Activated B cell treated with CpG ODN at 0.5 μM for 24 hours (primary cell): ENCODE measurements around the gene PRM1. TPM values are rescaled to one million over a fixed set of nuclear protein-coding genes. Genes with fewer than 3 reads are reported as not detected.
A peak's percentile ranks its signal among the peaks of the same experiment; 100 is the strongest.

ENCODE experiments used
- ATAC-seq: fragments of 200-7000 bp; cut with Tn5 transposase; one replicate; pipeline ENCODE4 v1.10.0; 2021; ENCODE audit warnings: low read depth, mild to moderate bottlenecking, moderate library complexity
- CTCF ChIA-PET: fragments of 350-600 bp; sonication (Branson Sonifier 250); formaldehyde crosslinking; loops from one replicate; lab custom pipeline; 2021; ENCODE audit warnings: antibody characterized with exemption; lab: Charles Lee
- POLR2A ChIA-PET: fragments of 350-600 bp; sonication (Branson Sonifier 250); formaldehyde crosslinking; loops from one replicate; lab custom pipeline; 2021; ENCODE audit warnings: antibody characterized with exemption; lab: Charles Lee
- DNase-seq: peaks from one replicate; pipeline ENCODE4 v3.0.0; 2022
- H3K27ac Mint-ChIP-seq: one replicate; pipeline ENCODE4 v1.8.0; 2020; ENCODE audit warnings: mixed read lengths
- H3K27me3 Mint-ChIP-seq: one replicate; pipeline ENCODE4 v1.8.0; 2021; ENCODE audit warnings: mixed read lengths
- H3K36me3 Mint-ChIP-seq: one replicate; pipeline ENCODE4 v1.8.0; 2021; ENCODE audit warnings: low read depth, mixed read lengths
- H3K4me1 Mint-ChIP-seq: one replicate; pipeline ENCODE4 v1.8.0; 2021; ENCODE audit warnings: mixed read lengths
- H3K4me3 Mint-ChIP-seq: one replicate; pipeline ENCODE4 v1.8.0; 2020; ENCODE audit warnings: mild to moderate bottlenecking, mixed read lengths
- H3K9me3 Mint-ChIP-seq: one replicate; pipeline ENCODE4 v1.8.0; 2020; ENCODE audit warnings: mixed read lengths
- CTCF ChIP-seq: fragments of 200-600 bp; IDR thresholded peaks from one replicate; pipeline ENCODE4 v1.8.0; 2022; ENCODE audit warnings: antibody characterized with exemption, mild to moderate bottlenecking
- intact Hi-C: fragments of 100-400 bp; cut with micrococcal nuclease; formaldehyde crosslinking; loops from one replicate; pipeline ENCODE4 v1.15.1; 2024
- total RNA-seq: library from RNA; stranded (reverse); gene quantifications from 2 replicates; pipeline ENCODE4 v1.2.3, GENCODE V29; 2022

PRM1 gene
- total RNA-seq, 1 donor from 2014 or later: not detected

- intact Hi-C loops: no loop called here
- H3K4me1 Mint-ChIP-seq: peaks cover 38% of the 10 kb centered on the region
- ChIA-PET POLR2A (interaction anchor here (0.6 to 1.6 kb wide), 3 partner anchors 8 to 12 kb away, joined by 3 to 5 read pairs (median 4); no protein-coding TSS in a partner anchor), CTCF (no interaction called here)
- H3K27me3 Mint-ChIP-seq: no peaks in the 10 kb centered on the region
- H3K9me3 Mint-ChIP-seq: no peaks in the 10 kb centered on the region
- no peaks in the 10 kb centered on the region for H3K36me3 Mint-ChIP-seq
- no peak for TF ChIP-seq CTCF
- no peak overlapping the region for H3K27ac Mint-ChIP-seq
- no peak overlapping the region for H3K4me3 Mint-ChIP-seq
- ATAC-seq (no peak), DNase-seq (no peak)
Observed at GRCh38 chr16:11235703-11235991, 45.5 kb downstream of the PRM1 start.

- DNase-seq: no peak
- ATAC-seq: no peak
- H3K27ac Mint-ChIP-seq: no peak overlapping the region
- H3K27me3 Mint-ChIP-seq: no peaks in the 10 kb centered on the region
- no peak for TF ChIP-seq CTCF
- intact Hi-C loops: no loop called here
- ChIA-PET POLR2A (interaction anchor here (0.6 to 1.6 kb wide), 3 partner anchors 10 to 21 kb away, joined by 3 to 5 read pairs (median 4); partner anchors contain the start of gene SOCS1), CTCF (no interaction called here)
- H3K4me3 Mint-ChIP-seq: no peak overlapping the region
- peaks cover 37% of the 10 kb centered on the region for H3K4me1 Mint-ChIP-seq
- no peaks in the 10 kb centered on the region for H3K36me3 Mint-ChIP-seq
- H3K9me3 Mint-ChIP-seq: no peaks in the 10 kb centered on the region
Observed at GRCh38 chr16:11234884-11235702, 46.0 kb downstream of the PRM1 start.

GRCh38 chr16:11233727-11234376 is 47.3 kb downstream of the PRM1 start:
- DNase-seq (no peak), ATAC-seq (no peak)
- H3K27me3 Mint-ChIP-seq: no peaks in the 10 kb centered on the region
- peak overlapping the region; percentile 61 for H3K27ac Mint-ChIP-seq
- peaks cover 41% of the 10 kb centered on the region for H3K4me1 Mint-ChIP-seq
- no peaks in the 10 kb centered on the region for H3K36me3 Mint-ChIP-seq
- CTCF ChIA-PET: interaction anchor here (0.6 to 1.8 kb wide), 4 partner anchors 21 to 491 kb away, joined by 3 to 4 read pairs (median 4); no protein-coding TSS in a partner anchor
- POLR2A ChIA-PET: interaction anchor here (0.6 to 2.1 kb wide), 9 partner anchors 9 to 269 kb away, joined by 3 to 18 read pairs (median 6); no protein-coding TSS in a partner anchor
- no peak for TF ChIP-seq CTCF
- intact Hi-C loops: loop anchor here (1.0 kb wide), 2 partner anchors 9 to 21 kb away; no protein-coding TSS in a partner anchor
- no peak overlapping the region for H3K4me3 Mint-ChIP-seq
- H3K9me3 Mint-ChIP-seq: no peaks in the 10 kb centered on the region

GRCh38 chr16:11232852-11233726 is 48.0 kb downstream of the PRM1 start:
- POLR2A ChIA-PET: interaction anchor here (0.6 to 2.1 kb wide), 13 partner anchors 8 to 268 kb away, joined by 3 to 18 read pairs (median 5); no protein-coding TSS in a partner anchor
- ATAC-seq (peak; percentile 79), DNase-seq (peak; percentile 52)
- Mint-ChIP-seq H3K27me3 (no peaks in the 10 kb centered on the region), H3K36me3 (no peaks in the 10 kb centered on the region), H3K4me3 (peak overlapping the region; percentile 35), H3K4me1 (peaks cover 46% of the 10 kb centered on the region), H3K9me3 (no peaks in the 10 kb centered on the region), H3K27ac (peak overlapping the region; percentile 61)
- no peak for TF ChIP-seq CTCF
- CTCF ChIA-PET: interaction anchor here (0.6 to 1.8 kb wide), 6 partner anchors 10 to 492 kb away, joined by 3 to 5 read pairs (median 4); partner anchors contain the start of gene SOCS1
- intact Hi-C loops: loop anchor here (1.0 kb wide), 2 partner anchors 8 to 22 kb away; no protein-coding TSS in a partner anchor
